ENCODE measurements around the gene CCNG2. TPM values are rescaled to one million over a fixed set of nuclear protein-coding genes. Genes with fewer than 3 reads are reported as not detected.
A peak's percentile ranks its signal among the peaks of the same experiment; 100 is the strongest.

The CCNG2 gene, protein sequence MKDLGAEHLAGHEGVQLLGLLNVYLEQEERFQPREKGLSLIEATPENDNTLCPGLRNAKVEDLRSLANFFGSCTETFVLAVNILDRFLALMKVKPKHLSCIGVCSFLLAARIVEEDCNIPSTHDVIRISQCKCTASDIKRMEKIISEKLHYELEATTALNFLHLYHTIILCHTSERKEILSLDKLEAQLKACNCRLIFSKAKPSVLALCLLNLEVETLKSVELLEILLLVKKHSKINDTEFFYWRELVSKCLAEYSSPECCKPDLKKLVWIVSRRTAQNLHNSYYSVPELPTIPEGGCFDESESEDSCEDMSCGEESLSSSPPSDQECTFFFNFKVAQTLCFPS
- 34.1 TPM for total RNA-seq (2021; ENCODE audit: unreplicated experiment)
- polyA plus RNA-seq (2012) = 17.1 and 22.9 TPM in 2 replicates
- Bru-seq, nascent RNA = percentile 79 among the genes with signal in this experiment
- percentile 71 among the genes with signal in this experiment for BruChase-seq, experiment 1, labeled RNA remaining after a 6-hour chase
- percentile 88 among the genes with signal in this experiment for BruChase-seq, experiment 2, labeled RNA remaining after a 2-hour chase
- long read RNA-seq, full-length matches to known transcripts = 50 of 68 reads
- long read RNA-seq, partial matches to known transcripts = 6 of 68 reads
- long read RNA-seq, other reads (novel, unspliced or antisense) = 12 of 68 reads

DNA sequence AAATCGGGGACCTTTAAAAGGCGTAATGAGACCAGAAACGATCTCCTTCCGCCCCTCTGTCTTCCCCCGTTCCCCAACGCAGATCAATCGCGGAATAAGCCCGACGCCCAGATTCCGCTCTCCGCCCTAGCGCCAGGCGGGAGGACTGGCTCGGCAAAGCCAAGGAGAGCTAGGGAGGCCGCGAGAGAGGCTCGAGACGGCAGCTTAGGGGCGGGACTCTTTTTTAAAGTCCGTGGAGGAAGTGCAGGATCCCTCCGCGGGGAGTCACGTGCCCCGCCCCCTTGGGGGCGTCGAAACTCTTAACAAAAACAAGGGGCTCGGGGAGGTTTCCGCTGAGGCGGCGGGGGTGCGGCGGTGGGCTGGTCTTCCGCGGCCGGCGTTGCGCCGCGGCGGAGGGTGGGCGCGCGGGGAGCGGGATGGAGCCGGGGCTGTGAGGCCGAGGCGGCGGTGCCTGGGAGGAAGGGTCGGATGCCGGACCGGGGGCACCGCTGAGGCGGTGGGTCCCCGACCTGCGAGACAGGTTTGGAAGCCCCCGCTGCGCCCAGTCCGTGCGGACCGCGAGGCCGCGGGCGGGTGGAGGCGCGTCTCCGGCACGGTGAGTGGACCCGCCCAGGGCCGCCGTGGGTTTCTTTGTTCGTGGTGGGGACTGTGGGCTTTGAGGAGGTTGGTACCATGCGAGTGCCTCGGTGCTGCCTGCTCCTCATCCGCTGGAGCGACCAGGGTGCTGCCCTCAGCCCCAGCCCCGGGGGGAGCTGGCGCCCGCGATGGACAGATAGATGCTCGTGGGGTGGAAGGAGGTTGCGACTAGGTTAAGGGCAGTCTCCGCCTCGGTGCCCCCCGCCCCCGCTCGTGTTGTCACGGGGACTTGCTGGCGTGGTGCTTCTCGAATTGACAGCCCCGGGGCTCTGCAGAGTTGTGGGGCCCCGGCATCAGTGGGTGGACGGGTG is at the start of gene CCNG2:
Gene CCNG2, plus strand, starts transcription at position 296 of the 947 bp plus-strand sequence. CDS start 1,326 bp downstream, outside the sequence.
- peaks cover 11 to 16% of the 10 kb centered on the region in 2 experiments; a peak in 3 of 4 replicates for H3K4me1 ChIP-seq (ENCODE audit: control insufficient read depth in 1 of 2, insufficient read depth in 2 of 2, low read length in 2 of 2)
- no peaks in the 10 kb centered on the region for H3K27me3 ChIP-seq (ENCODE audit: insufficient read depth, low read length)
- RAD21 ChIA-PET (ENCODE audit: low non-redundant PET in 1 of 2, low total read pairs in 2 of 2, uncharacterized antibody in 2 of 2, unreplicated experiment in 2 of 2) = no interaction called here
- peak within 1 kb of the TSS; percentile 84 for H3K4me2 ChIP-seq (ENCODE audit: low read length)
- POLR2A ChIA-PET = interaction anchor here (0.6 kb wide), 1 partner anchor 705 kb away, joined by 4 read pairs; no protein-coding TSS in a partner anchor
- no TSS peak for BruUV-seq (replicated peaks)
- no peaks in the 10 kb centered on the region for H3K9me3 ChIP-seq (ENCODE audit: control insufficient read depth in 1 of 2, insufficient read depth in 1 of 2, low read depth in 1 of 2, low read length in 2 of 2)
- H3K9me2 ChIP-seq (ENCODE audit: insufficient read depth) = no peaks in the 10 kb centered on the region
- no peaks in the 10 kb centered on the region for H4K20me1 ChIP-seq (ENCODE audit: insufficient read depth)
- H2AFZ ChIP-seq (ENCODE audit: low read depth, low read length, poor library complexity, severe bottlenecking) = peak within 1 kb of the TSS; percentile 70
- peaks cover 0 to 20% of the 10 kb centered on the region in 2 experiments; a peak in 2 of 4 replicates for H3K36me3 ChIP-seq (ENCODE audit: control insufficient read depth in 1 of 2, insufficient read depth in 2 of 2, low read length in 2 of 2)
- ATAC-seq (peak; percentile 39), DNase-seq (ENCODE audit: low read depth, low spot score) (no peak)
- CTCF ChIA-PET = interaction anchor here (1.2 kb wide), 1 partner anchor 62 kb away, joined by 3 read pairs; no protein-coding TSS in a partner anchor
- H3K4me3 ChIP-seq (replicated peaks in 1 of 2; ENCODE audit: low read depth in 1 of 2, low read length in 2 of 2) = peak within 1 kb of the TSS; percentile 77 to 90
- H3K27ac ChIP-seq (ENCODE audit: low read depth, low read length) = peak within 1 kb of the TSS; percentile 83
- no peaks in the 10 kb centered on the region for H3K79me2 ChIP-seq (ENCODE audit: insufficient read depth, low read length)
- H3K9ac ChIP-seq (ENCODE audit: low read length) = peak within 1 kb of the TSS; percentile 63
- intact Hi-C loops (cut with micrococcal nuclease) = loop anchor here (1.0 kb wide), 1 partner anchor 81 kb away; no protein-coding TSS in a partner anchor
- TF ChIP-seq, protein P1, sequence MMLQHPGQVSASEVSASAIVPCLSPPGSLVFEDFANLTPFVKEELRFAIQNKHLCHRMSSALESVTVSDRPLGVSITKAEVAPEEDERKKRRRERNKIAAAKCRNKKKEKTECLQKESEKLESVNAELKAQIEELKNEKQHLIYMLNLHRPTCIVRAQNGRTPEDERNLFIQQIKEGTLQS (IDR thresholded peaks at IDR 0.05) = no peak
- no peak for TF ChIP-seq SRF (IDR thresholded peaks at IDR 0.05; ENCODE audit: low read depth)
- no peak for TF ChIP-seq CEBPB (IDR thresholded peaks at IDR 0.05; ENCODE audit: low read depth)
- TF ChIP-seq RAD21 (IDR thresholded peaks at IDR 0.05; ENCODE audit: low read depth) = no peak
- no peak for TF ChIP-seq EZH2phosphoT487 (IDR thresholded peaks at IDR 0.05; ENCODE audit: borderline replicate concordance)
- TF ChIP-seq POLR2AphosphoS5 (IDR thresholded peaks at IDR 0.05; ENCODE audit: low read depth, low read length) = peak; percentile 79
- no peak for TF ChIP-seq FOSL1 (IDR thresholded peaks at IDR 0.05; ENCODE audit: low read depth)
- TF ChIP-seq, protein P2, sequence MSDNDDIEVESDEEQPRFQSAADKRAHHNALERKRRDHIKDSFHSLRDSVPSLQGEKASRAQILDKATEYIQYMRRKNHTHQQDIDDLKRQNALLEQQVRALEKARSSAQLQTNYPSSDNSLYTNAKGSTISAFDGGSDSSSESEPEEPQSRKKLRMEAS (IDR thresholded peaks at IDR 0.05) = peak; percentile 89
- TF ChIP-seq SP1 (IDR thresholded peaks at IDR 0.05; ENCODE audit: low read depth) = peak; percentile 83
- TF ChIP-seq, protein P3, sequence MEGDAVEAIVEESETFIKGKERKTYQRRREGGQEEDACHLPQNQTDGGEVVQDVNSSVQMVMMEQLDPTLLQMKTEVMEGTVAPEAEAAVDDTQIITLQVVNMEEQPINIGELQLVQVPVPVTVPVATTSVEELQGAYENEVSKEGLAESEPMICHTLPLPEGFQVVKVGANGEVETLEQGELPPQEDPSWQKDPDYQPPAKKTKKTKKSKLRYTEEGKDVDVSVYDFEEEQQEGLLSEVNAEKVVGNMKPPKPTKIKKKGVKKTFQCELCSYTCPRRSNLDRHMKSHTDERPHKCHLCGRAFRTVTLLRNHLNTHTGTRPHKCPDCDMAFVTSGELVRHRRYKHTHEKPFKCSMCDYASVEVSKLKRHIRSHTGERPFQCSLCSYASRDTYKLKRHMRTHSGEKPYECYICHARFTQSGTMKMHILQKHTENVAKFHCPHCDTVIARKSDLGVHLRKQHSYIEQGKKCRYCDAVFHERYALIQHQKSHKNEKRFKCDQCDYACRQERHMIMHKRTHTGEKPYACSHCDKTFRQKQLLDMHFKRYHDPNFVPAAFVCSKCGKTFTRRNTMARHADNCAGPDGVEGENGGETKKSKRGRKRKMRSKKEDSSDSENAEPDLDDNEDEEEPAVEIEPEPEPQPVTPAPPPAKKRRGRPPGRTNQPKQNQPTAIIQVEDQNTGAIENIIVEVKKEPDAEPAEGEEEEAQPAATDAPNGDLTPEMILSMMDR (IDR thresholded peaks at IDR 0.05 in 2 of 3, conservative IDR thresholded peaks at IDR 0.05 in 1 of 3; ENCODE audit: borderline replicate concordance in 1 of 3, insufficient read depth in 1 of 3, low read depth in 2 of 3, low read length in 2 of 3) = 0 out of 6 replicates have a peak, but pooled peaks of 1 of the 3 experiments have one; percentile 2
- TF ChIP-seq TCF7L2 (IDR thresholded peaks at IDR 0.05; ENCODE audit: borderline replicate concordance, extremely low read depth, insufficient read depth, insufficient read length) = peak; percentile 83
- TF ChIP-seq SIN3A (IDR thresholded peaks at IDR 0.05; ENCODE audit: low read depth) = peak; percentile 91
- no peak for TF ChIP-seq EZH2 (IDR thresholded peaks at IDR 0.05)
- TF ChIP-seq ZFX (IDR thresholded peaks at IDR 0.05) = 0 out of 2 replicates have a peak, but pooled peaks have one; percentile 13
- TF ChIP-seq, protein P4, sequence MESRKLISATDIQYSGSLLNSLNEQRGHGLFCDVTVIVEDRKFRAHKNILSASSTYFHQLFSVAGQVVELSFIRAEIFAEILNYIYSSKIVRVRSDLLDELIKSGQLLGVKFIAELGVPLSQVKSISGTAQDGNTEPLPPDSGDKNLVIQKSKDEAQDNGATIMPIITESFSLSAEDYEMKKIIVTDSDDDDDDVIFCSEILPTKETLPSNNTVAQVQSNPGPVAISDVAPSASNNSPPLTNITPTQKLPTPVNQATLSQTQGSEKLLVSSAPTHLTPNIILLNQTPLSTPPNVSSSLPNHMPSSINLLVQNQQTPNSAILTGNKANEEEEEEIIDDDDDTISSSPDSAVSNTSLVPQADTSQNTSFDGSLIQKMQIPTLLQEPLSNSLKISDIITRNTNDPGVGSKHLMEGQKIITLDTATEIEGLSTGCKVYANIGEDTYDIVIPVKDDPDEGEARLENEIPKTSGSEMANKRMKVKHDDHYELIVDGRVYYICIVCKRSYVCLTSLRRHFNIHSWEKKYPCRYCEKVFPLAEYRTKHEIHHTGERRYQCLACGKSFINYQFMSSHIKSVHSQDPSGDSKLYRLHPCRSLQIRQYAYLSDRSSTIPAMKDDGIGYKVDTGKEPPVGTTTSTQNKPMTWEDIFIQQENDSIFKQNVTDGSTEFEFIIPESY (IDR thresholded peaks at IDR 0.05; ENCODE audit: extremely low read depth, insufficient replicate concordance, low read length) = peak; percentile 46
- no peak for TF ChIP-seq CBX3 (IDR thresholded peaks at IDR 0.05; ENCODE audit: low read depth)
- no peak for TF ChIP-seq YY1 (IDR thresholded peaks at IDR 0.05; ENCODE audit: extremely low read depth, insufficient replicate concordance, low read depth, low read length)
- peak; percentile 46; the same call in 1 of the 2 replicates for TF ChIP-seq JUND (IDR thresholded peaks at IDR 0.05)
- TF ChIP-seq EGR1 (IDR thresholded peaks at IDR 0.05; ENCODE audit: low read depth) = peak; percentile 71
